GM23338 (cell line): Measurements from ENCODE around the gene C14orf180. TPM values are rescaled to one million over a fixed set of nuclear protein-coding genes. Genes with fewer than 3 reads are reported as not detected.

Experiments used
- ATAC-seq: fragments of 200-7000 bp; cut with Tn5 transposase; 3 replicates; pipeline ENCODE4 v1.9.1; 2020
- DNase-seq: peaks from one replicate; pipeline ENCODE4 v3.0.0-alpha.2; 2015; ENCODE audit warnings: low spot score
- H2AFZ ChIP-seq: fragments of 200-600 bp; sonication (generic); 2 replicates; pipeline ENCODE4 v1.8.0; 2016; ENCODE audit warnings: antibody characterized with exemption, mild to moderate bottlenecking, moderate library complexity
- H3F3A ChIP-seq: fragments of 200-600 bp; sonication (generic); replicated peaks from 2 replicates; pipeline ENCODE4 v1.8.0; 2017; ENCODE audit warnings: antibody characterized with exemption, mixed run types, low read depth
- H3K27ac ChIP-seq: fragments of 200-600 bp; sonication (generic); 2 replicates; pipeline ENCODE4 v1.6.1; 2016; ENCODE audit warnings: low read depth
- H3K27me3 ChIP-seq: fragments of 200-600 bp; sonication (generic); 2 replicates; pipeline ENCODE4 v1.8.0; 2016; ENCODE audit warnings: mild to moderate bottlenecking, mixed run types, moderate library complexity; ENCODE audit not compliant: insufficient read depth
- H3K36me3 ChIP-seq: fragments of 200-600 bp; sonication (generic); 2 replicates; pipeline ENCODE4 v1.8.0; 2016; ENCODE audit warnings: mild to moderate bottlenecking; ENCODE audit not compliant: insufficient read depth
- H3K4me1 ChIP-seq: fragments of 200-600 bp; sonication (generic); 2 replicates; pipeline ENCODE4 v1.8.0; 2016; ENCODE audit warnings: mild to moderate bottlenecking, moderate library complexity; ENCODE audit not compliant: insufficient read depth
- H3K4me2 ChIP-seq: fragments of 200-600 bp; sonication (generic); 2 replicates; pipeline ENCODE4 v1.7.1; 2017; ENCODE audit warnings: mixed run types
- H3K4me3 ChIP-seq: fragments of 200-600 bp; sonication (generic); 2 replicates; pipeline ENCODE4 v1.6.1; 2016; ENCODE audit warnings: mixed run types
- H3K79me2 ChIP-seq: fragments of 200-600 bp; sonication (generic); replicated peaks from 2 replicates; pipeline ENCODE4 v1.8.0; 2017; ENCODE audit warnings: mild to moderate bottlenecking; ENCODE audit not compliant: insufficient read depth
- H3K9me2 ChIP-seq: fragments of 200-600 bp; sonication (generic); 2 replicates; pipeline ENCODE4 v1.8.0; 2017; ENCODE audit not compliant: insufficient read depth
- H4K20me1 ChIP-seq: fragments of 200-600 bp; sonication (generic); replicated peaks from 2 replicates; pipeline ENCODE4 v1.8.0; 2017; ENCODE audit warnings: mild to moderate bottlenecking; ENCODE audit not compliant: insufficient read depth
- H3K27ac Mint-ChIP-seq: 2 replicates; pipeline ENCODE4 v1.8.0; 2020; ENCODE audit warnings: inconsistent platforms, mild to moderate bottlenecking, moderate library complexity, mixed read lengths
- H3K27me3 Mint-ChIP-seq: 3 replicates; pipeline ENCODE4 v1.8.0; 2022; ENCODE audit warnings: low read depth, mild to moderate bottlenecking, moderate library complexity, mixed read lengths, inconsistent platforms; ENCODE audit not compliant: insufficient read depth, poor library complexity
- H3K36me3 Mint-ChIP-seq: 3 replicates; pipeline ENCODE4 v1.8.0; 2021; ENCODE audit warnings: low read depth, mild to moderate bottlenecking, inconsistent platforms, moderate library complexity, mixed read lengths
- H3K4me1 Mint-ChIP-seq: 3 replicates; pipeline ENCODE4 v1.8.0; 2020; ENCODE audit warnings: mild to moderate bottlenecking, inconsistent platforms, mixed read lengths
- H3K4me3 Mint-ChIP-seq: 3 replicates; pipeline ENCODE4 v1.8.0; 2021; ENCODE audit warnings: moderate library complexity, mild to moderate bottlenecking, inconsistent platforms, mixed read lengths
- H3K9me3 Mint-ChIP-seq: 3 replicates; pipeline ENCODE4 v1.8.0; 2020; ENCODE audit warnings: moderate library complexity, mild to moderate bottlenecking, inconsistent platforms, mixed read lengths
- CREB1 ChIP-seq: fragments of 250-450 bp; sonication (Bioruptor Pico); IDR thresholded peaks from 2 replicates; pipeline ENCODE4 v1.5.0; 2020; ENCODE audit warnings: low read depth, mild to moderate bottlenecking, moderate library complexity
- CTCF ChIP-seq, 2 experiments: fragments of 200-600 bp in 1 of 2; sonication (generic) in 1 of 2; conservative IDR thresholded peaks; 2 replicates each; pipeline versions ENCODE4 v1.5.1 to v1.6.1; 2016 to 2017; ENCODE audit warnings: antibody characterized with exemption in 2 of 2, low read depth in 2 of 2, mild to moderate bottlenecking in 2 of 2, moderate library complexity in 1 of 2
- POLR2AphosphoS5 ChIP-seq: IDR thresholded peaks from 2 replicates; pipeline ENCODE4 v1.6.1; 2016; ENCODE audit warnings: antibody characterized with exemption, low read depth
- polyA plus RNA-seq: library from polyadenylated mRNA; unstranded; fragments of >200 nt; fragmentation: Nextera tagmentation; extraction: Ambion mirVana; gene quantifications from 2 replicates; pipeline ENCODE4 v1.2.1, GENCODE V29; 2016
- total RNA-seq: library from RNA; depleted of rRNA; stranded (reverse); fragments of >200 nt; shearing (Covaris generic); gene quantifications from 2 replicates; pipeline ENCODE4 v1.2.3, GENCODE V29; 2014
- TF ChIP-seq, protein P1 (sequence below): fragments of 250-450 bp; sonication (Bioruptor Pico); IDR thresholded peaks from 2 replicates; pipeline ENCODE4 v1.5.0; 2020; ENCODE audit warnings: mild to moderate bottlenecking, moderate library complexity
- TF ChIP-seq, protein P2 (sequence below): IDR thresholded peaks from 2 replicates; pipeline ENCODE4 v1.6.1; 2016; ENCODE audit warnings: antibody characterized with exemption

Gene C14orf180
- total and polyA plus RNA-seq, 2 experiments from 2014 or later, result not detected

DNA sequence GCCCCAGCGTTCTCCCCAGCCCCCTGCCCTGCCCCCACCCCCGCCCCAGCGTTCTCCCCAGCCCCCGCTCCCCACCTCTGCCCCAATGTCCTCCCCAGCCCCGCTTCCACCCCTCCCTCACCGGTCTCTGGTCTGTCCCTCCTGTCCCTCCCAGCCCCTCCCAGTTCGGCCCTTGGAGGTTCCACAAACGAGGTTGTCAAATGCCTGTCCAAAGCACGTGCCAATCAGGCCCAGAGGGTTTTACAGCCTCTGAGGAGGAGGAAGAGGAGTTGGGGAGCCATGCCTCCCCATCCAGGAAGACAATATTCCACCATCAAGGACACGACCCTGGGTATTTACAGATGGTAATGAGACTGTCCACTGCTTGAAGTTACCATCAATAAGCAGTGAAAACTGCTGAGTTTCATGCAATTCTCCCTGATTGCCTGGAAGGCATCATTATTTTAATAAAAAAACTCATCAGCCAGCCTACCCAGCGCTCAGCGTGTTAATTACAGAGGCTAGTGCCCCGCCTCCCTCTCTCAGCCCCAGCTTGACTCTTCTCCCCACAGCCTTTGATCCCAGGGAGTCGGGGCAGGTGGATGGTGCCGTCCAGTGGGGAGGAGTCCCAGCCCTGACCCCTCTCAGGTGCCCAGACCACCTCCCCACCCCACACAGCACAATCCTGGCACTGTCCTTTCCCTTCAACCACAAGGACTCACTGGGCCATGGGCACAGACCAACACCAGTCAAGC is 30.6 kb upstream of the C14orf180 start:
- no peak overlapping the region for H2AFZ ChIP-seq
- H3K79me2 ChIP-seq, result no peaks in the 10 kb centered on the region
- Mint-ChIP-seq H3K36me3 (no peaks in the 10 kb centered on the region), H3K27me3 (peaks cover 8% of the 10 kb centered on the region), H3K4me1 (peaks cover 14% of the 10 kb centered on the region), H3K27ac (no peak overlapping the region), H3K4me3 (no peak overlapping the region), H3K9me3 (no peaks in the 10 kb centered on the region)
- H3K4me2 ChIP-seq, result no peak overlapping the region
- H4K20me1 ChIP-seq, result no peaks in the 10 kb centered on the region
- no peak overlapping the region for H3K4me3 ChIP-seq
- H3K27ac ChIP-seq, result no peak overlapping the region
- no peaks in the 10 kb centered on the region for H3K9me2 ChIP-seq
- peak; percentile 14; the same call in 1 of the 3 replicates for ATAC-seq
- no peaks in the 10 kb centered on the region for H3K27me3 ChIP-seq
- no peaks in the 10 kb centered on the region for H3K4me1 ChIP-seq
- DNase-seq, result no peak
- no peak for TF ChIP-seq CTCF (conservative IDR thresholded peaks at IDR 0.05; ENCODE audit: low read depth in 2 of 2)
- TF ChIP-seq CREB1, result no peak
- TF ChIP-seq, protein P1, sequence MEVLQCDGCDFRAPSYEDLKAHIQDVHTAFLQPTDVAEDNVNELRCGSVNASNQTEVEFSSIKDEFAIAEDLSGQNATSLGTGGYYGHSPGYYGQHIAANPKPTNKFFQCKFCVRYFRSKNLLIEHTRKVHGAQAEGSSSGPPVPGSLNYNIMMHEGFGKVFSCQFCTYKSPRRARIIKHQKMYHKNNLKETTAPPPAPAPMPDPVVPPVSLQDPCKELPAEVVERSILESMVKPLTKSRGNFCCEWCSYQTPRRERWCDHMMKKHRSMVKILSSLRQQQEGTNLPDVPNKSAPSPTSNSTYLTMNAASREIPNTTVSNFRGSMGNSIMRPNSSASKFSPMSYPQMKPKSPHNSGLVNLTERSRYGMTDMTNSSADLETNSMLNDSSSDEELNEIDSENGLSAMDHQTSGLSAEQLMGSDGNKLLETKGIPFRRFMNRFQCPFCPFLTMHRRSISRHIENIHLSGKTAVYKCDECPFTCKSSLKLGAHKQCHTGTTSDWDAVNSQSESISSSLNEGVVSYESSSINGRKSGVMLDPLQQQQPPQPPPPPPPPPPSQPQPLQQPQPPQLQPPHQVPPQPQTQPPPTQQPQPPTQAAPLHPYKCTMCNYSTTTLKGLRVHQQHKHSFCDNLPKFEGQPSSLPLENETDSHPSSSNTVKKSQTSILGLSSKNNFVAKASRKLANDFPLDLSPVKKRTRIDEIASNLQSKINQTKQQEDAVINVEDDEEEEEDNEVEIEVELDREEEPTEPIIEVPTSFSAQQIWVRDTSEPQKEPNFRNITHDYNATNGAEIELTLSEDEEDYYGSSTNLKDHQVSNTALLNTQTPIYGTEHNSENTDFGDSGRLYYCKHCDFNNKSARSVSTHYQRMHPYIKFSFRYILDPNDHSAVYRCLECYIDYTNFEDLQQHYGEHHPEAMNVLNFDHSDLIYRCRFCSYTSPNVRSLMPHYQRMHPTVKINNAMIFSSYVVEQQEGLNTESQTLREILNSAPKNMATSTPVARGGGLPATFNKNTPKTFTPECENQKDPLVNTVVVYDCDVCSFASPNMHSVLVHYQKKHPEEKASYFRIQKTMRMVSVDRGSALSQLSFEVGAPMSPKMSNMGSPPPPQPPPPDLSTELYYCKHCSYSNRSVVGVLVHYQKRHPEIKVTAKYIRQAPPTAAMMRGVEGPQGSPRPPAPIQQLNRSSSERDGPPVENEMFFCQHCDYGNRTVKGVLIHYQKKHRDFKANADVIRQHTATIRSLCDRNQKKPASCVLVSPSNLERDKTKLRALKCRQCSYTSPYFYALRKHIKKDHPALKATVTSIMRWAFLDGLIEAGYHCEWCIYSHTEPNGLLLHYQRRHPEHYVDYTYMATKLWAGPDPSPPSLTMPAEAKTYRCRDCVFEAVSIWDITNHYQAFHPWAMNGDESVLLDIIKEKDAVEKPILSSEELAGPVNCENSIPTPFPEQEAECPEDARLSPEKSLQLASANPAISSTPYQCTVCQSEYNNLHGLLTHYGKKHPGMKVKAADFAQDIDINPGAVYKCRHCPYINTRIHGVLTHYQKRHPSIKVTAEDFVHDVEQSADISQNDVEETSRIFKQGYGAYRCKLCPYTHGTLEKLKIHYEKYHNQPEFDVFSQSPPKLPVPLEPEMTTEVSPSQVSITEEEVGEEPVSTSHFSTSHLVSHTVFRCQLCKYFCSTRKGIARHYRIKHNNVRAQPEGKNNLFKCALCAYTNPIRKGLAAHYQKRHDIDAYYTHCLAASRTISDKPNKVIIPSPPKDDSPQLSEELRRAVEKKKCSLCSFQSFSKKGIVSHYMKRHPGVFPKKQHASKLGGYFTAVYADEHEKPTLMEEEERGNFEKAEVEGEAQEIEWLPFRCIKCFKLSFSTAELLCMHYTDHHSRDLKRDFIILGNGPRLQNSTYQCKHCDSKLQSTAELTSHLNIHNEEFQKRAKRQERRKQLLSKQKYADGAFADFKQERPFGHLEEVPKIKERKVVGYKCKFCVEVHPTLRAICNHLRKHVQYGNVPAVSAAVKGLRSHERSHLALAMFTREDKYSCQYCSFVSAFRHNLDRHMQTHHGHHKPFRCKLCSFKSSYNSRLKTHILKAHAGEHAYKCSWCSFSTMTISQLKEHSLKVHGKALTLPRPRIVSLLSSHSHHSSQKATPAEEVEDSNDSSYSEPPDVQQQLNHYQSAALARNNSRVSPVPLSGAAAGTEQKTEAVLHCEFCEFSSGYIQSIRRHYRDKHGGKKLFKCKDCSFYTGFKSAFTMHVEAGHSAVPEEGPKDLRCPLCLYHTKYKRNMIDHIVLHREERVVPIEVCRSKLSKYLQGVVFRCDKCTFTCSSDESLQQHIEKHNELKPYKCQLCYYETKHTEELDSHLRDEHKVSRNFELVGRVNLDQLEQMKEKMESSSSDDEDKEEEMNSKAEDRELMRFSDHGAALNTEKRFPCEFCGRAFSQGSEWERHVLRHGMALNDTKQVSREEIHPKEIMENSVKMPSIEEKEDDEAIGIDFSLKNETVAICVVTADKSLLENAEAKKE (CRISPR knock-in tag), result no peak
- TF ChIP-seq, protein P2, sequence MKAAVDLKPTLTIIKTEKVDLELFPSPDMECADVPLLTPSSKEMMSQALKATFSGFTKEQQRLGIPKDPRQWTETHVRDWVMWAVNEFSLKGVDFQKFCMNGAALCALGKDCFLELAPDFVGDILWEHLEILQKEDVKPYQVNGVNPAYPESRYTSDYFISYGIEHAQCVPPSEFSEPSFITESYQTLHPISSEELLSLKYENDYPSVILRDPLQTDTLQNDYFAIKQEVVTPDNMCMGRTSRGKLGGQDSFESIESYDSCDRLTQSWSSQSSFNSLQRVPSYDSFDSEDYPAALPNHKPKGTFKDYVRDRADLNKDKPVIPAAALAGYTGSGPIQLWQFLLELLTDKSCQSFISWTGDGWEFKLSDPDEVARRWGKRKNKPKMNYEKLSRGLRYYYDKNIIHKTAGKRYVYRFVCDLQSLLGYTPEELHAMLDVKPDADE, result no peak
- no peak for TF ChIP-seq POLR2AphosphoS5
- no peaks in the 10 kb centered on the region for H3K36me3 ChIP-seq
- H3F3A ChIP-seq, result no peaks in the 10 kb centered on the region
